ENCODE data around the gene CLDN11. TPM values are rescaled to one million over a fixed set of nuclear protein-coding genes. Genes with fewer than 3 reads are reported as not detected.
A peak's percentile ranks its signal among the peaks of the same experiment; 100 is the strongest.

CLDN11 gene
- total and polyA plus RNA-seq, 2 of the 8 experiments (the other 6 are each of a cell fraction or from before 2014, with no cell fraction given), result 4.8 to 12.5 TPM

DNA sequence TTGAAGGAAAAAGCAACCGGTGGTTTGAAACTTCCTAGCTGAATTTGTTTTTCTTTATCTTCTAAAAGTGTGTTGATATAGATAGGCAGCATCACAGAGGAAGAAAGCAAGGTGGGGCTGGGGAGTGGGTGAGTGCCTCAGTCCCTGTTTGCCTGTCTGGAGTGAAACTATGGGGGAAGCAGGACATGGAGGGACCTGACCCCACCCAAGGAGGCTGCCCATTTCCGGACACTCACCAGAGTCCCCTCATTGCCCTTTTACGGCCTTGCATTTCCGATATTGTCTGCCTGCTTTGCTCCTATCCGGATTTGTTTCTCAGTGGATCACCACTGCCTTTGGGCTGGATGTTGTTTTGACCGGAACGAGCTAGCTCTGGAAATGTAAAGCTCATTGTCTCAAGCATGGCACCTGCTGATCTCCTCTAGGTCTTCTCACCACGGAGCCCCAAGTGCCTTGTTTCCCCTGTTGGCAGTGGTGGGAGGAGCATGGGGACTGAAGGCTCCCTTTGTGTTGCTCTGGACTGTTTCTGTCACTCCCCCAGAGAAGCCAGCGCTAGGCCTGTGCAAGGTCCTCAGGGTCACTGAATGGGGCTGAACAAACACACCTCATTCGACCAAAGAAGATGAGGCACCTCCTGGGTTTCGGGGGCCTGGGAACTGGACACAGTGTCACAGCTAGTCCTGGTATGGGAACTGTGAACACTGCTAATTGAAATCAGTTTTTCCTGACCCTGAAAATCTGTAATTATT is 7.0 kb downstream of the CLDN11 start:
- H4K5ac ChIP-seq (ENCODE audit: insufficient read length, low read depth, low read length), result no peak overlapping the region
- H3K23me2 ChIP-seq (ENCODE audit: low read depth, low read length), result no peaks in the 10 kb centered on the region; the same call in 1 of the 2 replicates
- POLR2A ChIA-PET (ENCODE audit: partially characterized antibody), result interaction anchor here (0.6 kb wide), 1 partner anchor 228 kb away, joined by 6 read pairs; no protein-coding TSS in a partner anchor
- TF ChIP-seq RAD21 (IDR thresholded peaks at IDR 0.05 in 1 of 2, conservative IDR thresholded peaks at IDR 0.05 in 1 of 2; ENCODE audit: low read depth in 2 of 2, low read length in 2 of 2) (no peak), JUN (IDR thresholded peaks at IDR 0.05; ENCODE audit: low read depth, low read length) (no peak), SP1 (IDR thresholded peaks at IDR 0.05; ENCODE audit: low read depth, low read length) (no peak), HDAC6 (IDR thresholded peaks at IDR 0.05; ENCODE audit: low read depth, low read length) (no peak), EP300 (IDR thresholded peaks at IDR 0.05; ENCODE audit: borderline replicate concordance in 1 of 2, low read depth in 2 of 2, low read length in 2 of 2) (no peak), YY1 (IDR thresholded peaks at IDR 0.05; ENCODE audit: low read depth, low read length) (no peak), POU5F1 (IDR thresholded peaks at IDR 0.05; ENCODE audit: low read depth, low read length) (no peak), FOSL1 (IDR thresholded peaks at IDR 0.05; ENCODE audit: insufficient read depth, low read depth, low read length) (no peak)
- TF ChIP-seq, protein P1, sequence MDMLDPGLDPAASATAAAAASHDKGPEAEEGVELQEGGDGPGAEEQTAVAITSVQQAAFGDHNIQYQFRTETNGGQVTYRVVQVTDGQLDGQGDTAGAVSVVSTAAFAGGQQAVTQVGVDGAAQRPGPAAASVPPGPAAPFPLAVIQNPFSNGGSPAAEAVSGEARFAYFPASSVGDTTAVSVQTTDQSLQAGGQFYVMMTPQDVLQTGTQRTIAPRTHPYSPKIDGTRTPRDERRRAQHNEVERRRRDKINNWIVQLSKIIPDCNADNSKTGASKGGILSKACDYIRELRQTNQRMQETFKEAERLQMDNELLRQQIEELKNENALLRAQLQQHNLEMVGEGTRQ (IDR thresholded peaks at IDR 0.05; ENCODE audit: low read length), result no peak
- H3K9ac ChIP-seq (replicated peaks in 1 of 4; ENCODE audit: extremely low read depth in 1 of 4, low read depth in 3 of 4, low read length in 3 of 4), result no peak overlapping the region
- no peak overlapping the region for H2BK5ac ChIP-seq (ENCODE audit: low read depth, low read length)
- H3K27ac ChIP-seq (ENCODE audit: low read depth, low read length), result no peak overlapping the region
- H4K91ac ChIP-seq (replicated peaks; ENCODE audit: insufficient read length, low read length), result no peak overlapping the region
- no peak overlapping the region for H3K4me3 ChIP-seq (ENCODE audit: extremely low read depth in 1 of 4, insufficient read depth in 2 of 4, low read depth in 3 of 4, low read length in 4 of 4)
- peaks cover 0 to 9% (median 0%) of the 10 kb centered on the region in 4 experiments; a peak in 2 of 7 replicates for H3K4me1 ChIP-seq (replicated peaks in 1 of 4; ENCODE audit: control insufficient read depth in 3 of 4, insufficient read depth in 4 of 4, low read length in 3 of 4)
- H2AFZ ChIP-seq (ENCODE audit: low read length), result 0 out of 2 replicates have a peak overlapping the region, but pooled peaks have one; percentile 14
- no peak overlapping the region for H3K4ac ChIP-seq (replicated peaks; ENCODE audit: insufficient read length, low read depth, low read length)
- H3K27me3 ChIP-seq (replicated peaks in 1 of 4; ENCODE audit: control insufficient read depth in 3 of 4, extremely low read depth in 1 of 4, insufficient read depth in 3 of 4, low read length in 3 of 4), result peaks cover 0 to 6% (median under 1%) of the 10 kb centered on the region in 4 experiments; a peak in 6 of 7 replicates
- H2BK12ac ChIP-seq (ENCODE audit: low read depth, low read length), result no peak overlapping the region
- no peak overlapping the region for H2BK15ac ChIP-seq (ENCODE audit: low read length)
- H3K36me3 ChIP-seq (ENCODE audit: control insufficient read depth in 2 of 4, insufficient read depth in 4 of 4, low read length in 3 of 4), result no peaks in the 10 kb centered on the region
- H2BK120ac ChIP-seq (replicated peaks; ENCODE audit: low read depth, low read length), result no peak overlapping the region
- H3K23ac ChIP-seq (ENCODE audit: insufficient read length), result no peak overlapping the region
- H3K79me2 ChIP-seq (ENCODE audit: control insufficient read depth in 1 of 2, insufficient read depth in 2 of 2, low read length in 2 of 2), result no peaks in the 10 kb centered on the region
- DNase-seq (ENCODE audit: low read depth in 1 of 2, low spot score in 2 of 2) (no peak), FAIRE-seq (peak; percentile 7)
- 79% methylated on average over 11 of the region's 11 CpGs; no CpG with 5 or more reads in 1 of the 2 experiments for WGBS, 2 experiments (ENCODE audit: extremely low coverage in 1 of 2, insufficient coverage in 1 of 2, insufficient read length in 1 of 2, insufficient replicate concordance in 2 of 2, low coverage in 1 of 2, low lambda C conversion rate in 2 of 2, missing lambda C conversion rate in 1 of 2)
- CTCF ChIA-PET (ENCODE audit: partially characterized antibody), result interaction anchor here (0.7 to 2.4 kb wide), 7 partner anchors 11 to 386 kb away, joined by 3 to 14 read pairs (median 6); no protein-coding TSS in a partner anchor
- H3K9me3 ChIP-seq (ENCODE audit: insufficient read depth in 2 of 2, low read depth in 1 of 2, low read length in 1 of 2), result no peaks in the 10 kb centered on the region
- no peak overlapping the region for H3K14ac ChIP-seq (ENCODE audit: insufficient read length)
- H3K79me1 ChIP-seq (ENCODE audit: low read depth, low read length), result no peaks in the 10 kb centered on the region
- H3K18ac ChIP-seq (ENCODE audit: extremely low read depth, low read length), result no peak overlapping the region
- no peaks in the 10 kb centered on the region for H4K20me1 ChIP-seq (replicated peaks in 1 of 2; ENCODE audit: control insufficient read depth in 1 of 2, insufficient read depth in 2 of 2, low read length in 2 of 2)
- H4K8ac ChIP-seq (ENCODE audit: extremely low read depth, insufficient read depth, low read length), result no peak overlapping the region
- no peak overlapping the region for H2AK5ac ChIP-seq (ENCODE audit: low read depth, low read length)
- H3K4me2 ChIP-seq (ENCODE audit: insufficient read depth in 1 of 2, low read depth in 2 of 2, low read length in 2 of 2), result peak overlapping the region; percentile 15 to 43; a peak in 2 of 4 replicates
- no peak overlapping the region for H3K56ac ChIP-seq (replicated peaks; ENCODE audit: insufficient read length, low read depth, low read length)
- H2BK20ac ChIP-seq (ENCODE audit: low read length), result no peak overlapping the region

All from H1 (cell line).